HG03432 (cell line): Measurements from ENCODE around the gene NECTIN1.

ENCODE experiments used
- ATAC-seq: cut with Tn5 transposase; IDR thresholded peaks from one replicate; pipeline ENCODE4 v1.9.1; 2021; ENCODE audit warnings: mild to moderate bottlenecking, moderate library complexity; ENCODE audit not compliant: unreplicated experiment

Gene NECTIN1

GRCh38 chr11:119694334-119694733 lies 34.7 kb downstream of the NECTIN1 start:
- peak; percentile 34 for ATAC-seq

- ATAC-seq = no peak
Measured at GRCh38 chr11:119693253-119693815, 35.7 kb downstream of the NECTIN1 start.

GRCh38 chr11:119692540-119692820 lies 36.5 kb downstream of the NECTIN1 start:
- no peak for ATAC-seq

- ATAC-seq = no peak
Measured at GRCh38 chr11:119691701-119692539, 37.1 kb downstream of the NECTIN1 start.

GRCh38 chr11:119691020-119691666 lies 37.9 kb downstream of the NECTIN1 start:
- peak; percentile 48 for ATAC-seq

- ATAC-seq = no peak
Measured at GRCh38 chr11:119689302-119689701, 39.7 kb downstream of the NECTIN1 start.

- ATAC-seq = no peak
Measured at GRCh38 chr11:119688356-119688755, 40.6 kb downstream of the NECTIN1 start.

- ATAC-seq = no peak
Measured at GRCh38 chr11:119687373-119688046, 41.5 kb downstream of the NECTIN1 start.

GRCh38 chr11:119686177-119686882 lies 42.7 kb downstream of the NECTIN1 start:
- ATAC-seq = no peak

- ATAC-seq = no peak
Measured at GRCh38 chr11:119685111-119685746, 43.8 kb downstream of the NECTIN1 start.

- ATAC-seq = peak; percentile 45
Measured at GRCh38 chr11:119684361-119685110, 44.5 kb downstream of the NECTIN1 start.

- ATAC-seq = no peak
Measured at GRCh38 chr11:119683783-119684182, 45.2 kb downstream of the NECTIN1 start.

- ATAC-seq = no peak
Measured at GRCh38 chr11:119681361-119681910, 47.6 kb downstream of the NECTIN1 start.

GRCh38 chr11:119680541-119681360 lies 48.2 kb downstream of the NECTIN1 start:
- ATAC-seq = no peak

- ATAC-seq = no peak
Measured at GRCh38 chr11:119679346-119679745, 49.7 kb downstream of the NECTIN1 start.

GRCh38 chr11:119678351-119678750 lies 50.6 kb downstream of the NECTIN1 start:
- no peak for ATAC-seq

GRCh38 chr11:119677840-119678239 lies 51.2 kb downstream of the NECTIN1 start:
- ATAC-seq = no peak

GRCh38 chr11:119676461-119677020 lies 52.5 kb downstream of the NECTIN1 start:
- no peak for ATAC-seq
